Ovary (tissue), 9 donors: ENCODE data around the gene ATXN1. TPM values are rescaled to one million over a fixed set of nuclear protein-coding genes. Genes with fewer than 3 reads are reported as not detected.
A peak's percentile ranks its signal among the peaks of the same experiment; 100 is the strongest.

Experiments
- DNase-seq, 5 donors: peaks; one replicate each; pipeline ENCODE4 v3.0.0-alpha.2; 2019 to 2020
- H3K27ac ChIP-seq, 2 donors: fragments of 200-600 bp; one replicate each; pipeline versions ENCODE4 v1.5.1 to v1.8.0; 2019 to 2022
- H3K27me3 ChIP-seq: fragments of 200-600 bp; one replicate; pipeline ENCODE4 v1.8.0; 2022
- H3K36me3 ChIP-seq: fragments of 200-600 bp; sonication (generic); one replicate; pipeline ENCODE4 v1.5.1; 2019
- H3K4me1 ChIP-seq: one replicate; pipeline ENCODE4 v1.8.1; 2013; ENCODE audit warnings: mild to moderate bottlenecking, moderate library complexity; ENCODE audit not compliant: insufficient read depth
- H3K4me3 ChIP-seq: fragments of 200-600 bp; sonication (generic); one replicate; pipeline ENCODE4 v1.5.1; 2017
- H3K9me3 ChIP-seq, 2 donors: fragments of 200-600 bp in 1 of 2; sonication (generic) in 1 of 2; one replicate each; pipeline versions ENCODE4 v1.5.1 to v1.8.1; 2013 to 2019; ENCODE audit warnings: mild to moderate bottlenecking in 1 of 2, moderate library complexity in 1 of 2
- CTCF ChIP-seq, 3 donors: fragments of 450-650 bp in 2 of 3; fragments of 200-600 bp in 1 of 3; IDR thresholded peaks; one replicate each; pipeline versions ENCODE4 v1.5.1 to v1.8.0; 2016 to 2022; ENCODE audit warnings: antibody characterized with exemption in 3 of 3, mild to moderate bottlenecking in 1 of 3
- EP300 ChIP-seq: sonication (generic); formaldehyde crosslinking; IDR thresholded peaks from one replicate; pipeline ENCODE4 v1.6.1; 2017; ENCODE audit warnings: antibody characterized with exemption
- POLR2A ChIP-seq: fragments of 450-650 bp; IDR thresholded peaks from one replicate; pipeline ENCODE4 v1.6.1; 2017; ENCODE audit warnings: antibody characterized with exemption, mild to moderate bottlenecking, moderate library complexity
- WGBS, 3 donors: extraction: QIAGEN DNeasy Blood & Tissue Kit in 1 of 3; methylation state at CpG; one replicate each; pipeline versions ENCODE4 v1.1.5 to v1.1.7; 2013 to 2017; 5-methylcytosine and 5-hydroxymethylcytosine counted together
- intact Hi-C, 4 donors: fragments of 100-400 bp; cut with DNase I; formaldehyde crosslinking; loops; one replicate each; pipeline versions ENCODE4 v1.11.0 to v1.15.1; 2022 to 2023
- polyA plus RNA-seq, 2 donors: library from polyadenylated mRNA; stranded (reverse); fragments of 200-250 nt in 1 of 2; fragments of 350-450 nt in 1 of 2; fragmentation: Illumina TruSeq in 1 of 2; extraction: RNeasy Lipid Tissue Mini Kit (QIAGEN cat#74804) in 1 of 2; gene quantifications; one replicate each; pipeline ENCODE4 v1.2.3, GENCODE V29; 2013 to 2014
- total RNA-seq, 7 donors: library from RNA; depleted of rRNA in 2 of 7; stranded (reverse); fragments of >200 nt in 2 of 7; fragmentation: NEBNext Ultra II Directional in 3 of 7; extraction: Animal tissue kit (Norgen Biotek cat#: 25700) in 3 of 7; gene quantifications; one replicate each; pipeline versions ENCODE4 v1.1.0 to v1.2.4, GENCODE V29; 2016 to 2023
- donor health status: DM: no; HTN: no; CAD: no; lungs with moderate emphysema.
- donor health status: DM: no; HTN: no; CAD: no.
- donor health status: Bipolar disorder and iron deficiency.
- donor health status: DM: yes; HTN: yes; CAD: no.
- donor health status: DM: no; HTN: no; CAD: no.
- donor health status: DM: yes; HTN: yes; CAD: no.

Gene ATXN1
- total and polyA plus RNA-seq, 9 donors = 7.3 to 38.2 (median 30.4) TPM

GRCh38 chr6:16434885-16435284 is 326.4 kb downstream of the ATXN1 start:
- WGBS, 3 donors = 94 to 98% (median 98%) methylated on average over 4 of the region's 4 CpGs
- no peak overlapping the region for H3K27ac ChIP-seq
- TF ChIP-seq EP300 (no peak), CTCF (IDR thresholded peaks at IDR 0.05) (no peak), POLR2A (no peak)
- H3K9me3 ChIP-seq = no peaks in the 10 kb centered on the region
- H3K4me1 ChIP-seq = peaks cover 6% of the 10 kb centered on the region
- H3K36me3 ChIP-seq = no peaks in the 10 kb centered on the region
- H3K27me3 ChIP-seq = no peaks in the 10 kb centered on the region
- intact Hi-C loops = no loop called here
- DNase-seq = no peak
- H3K4me3 ChIP-seq = no peak overlapping the region

GRCh38 chr6:16433338-16433890 is 327.8 kb downstream of the ATXN1 start:
- Histone ChIP-seq H3K27me3 (no peaks in the 10 kb centered on the region), H3K4me3 (no peak overlapping the region), H3K4me1 (peaks cover 6% of the 10 kb centered on the region), H3K27ac (no peak overlapping the region), H3K9me3 (no peaks in the 10 kb centered on the region), H3K36me3 (no peaks in the 10 kb centered on the region)
- TF ChIP-seq POLR2A = no peak
- TF ChIP-seq EP300 = no peak
- no peak for TF ChIP-seq CTCF (IDR thresholded peaks at IDR 0.05)
- 61 to 76% (median 74%) methylated on average over 11 of the region's 11 CpGs for WGBS, 3 donors
- intact Hi-C loops = no loop called here
- DNase-seq = no peak

- 45 to 52% (median 50%) methylated on average over 6 of the region's 6 CpGs for WGBS, 3 donors
- Histone ChIP-seq H3K27ac (no peak overlapping the region), H3K9me3 (no peaks in the 10 kb centered on the region), H3K4me3 (no peak overlapping the region), H3K4me1 (peaks cover 5% of the 10 kb centered on the region), H3K36me3 (no peaks in the 10 kb centered on the region), H3K27me3 (no peaks in the 10 kb centered on the region)
- TF ChIP-seq CTCF (IDR thresholded peaks at IDR 0.05) = no peak
- no peak for TF ChIP-seq POLR2A
- TF ChIP-seq EP300 = no peak
- intact Hi-C loops = no loop called here
- peak in 2 of 5 donors; percentile 38 to 66 for DNase-seq
These were observed 328.9 kb downstream of the ATXN1 start for GRCh38 chr6:16432075-16433032.

GRCh38 chr6:16431106-16431505 is 330.2 kb downstream of the ATXN1 start:
- TF ChIP-seq POLR2A = no peak
- peak overlapping the region in 1 of 2 donors; percentile 45 for H3K27ac ChIP-seq
- peaks cover 5% of the 10 kb centered on the region for H3K4me1 ChIP-seq
- intact Hi-C loops = no loop called here
- H3K9me3 ChIP-seq = no peaks in the 10 kb centered on the region
- 6 to 11% (median 9%) methylated on average over 3 of the region's 3 CpGs for WGBS, 3 donors
- no peaks in the 10 kb centered on the region for H3K27me3 ChIP-seq
- H3K4me3 ChIP-seq = no peak overlapping the region
- H3K36me3 ChIP-seq = no peaks in the 10 kb centered on the region
- DNase-seq = no peak
